Measurements from ENCODE around the gene RIPOR3. TPM values are rescaled to one million over a fixed set of nuclear protein-coding genes. Genes with fewer than 3 reads are reported as not detected.
A peak's percentile ranks its signal among the peaks of the same experiment; 100 is the strongest.

RIPOR3 gene
- total and polyA plus RNA-seq, 9 of the 15 experiments (the other 6 are each of a cell fraction or from before 2014, with no cell fraction given): 3.3 to 62.7 (median 21.4) TPM

DNA sequence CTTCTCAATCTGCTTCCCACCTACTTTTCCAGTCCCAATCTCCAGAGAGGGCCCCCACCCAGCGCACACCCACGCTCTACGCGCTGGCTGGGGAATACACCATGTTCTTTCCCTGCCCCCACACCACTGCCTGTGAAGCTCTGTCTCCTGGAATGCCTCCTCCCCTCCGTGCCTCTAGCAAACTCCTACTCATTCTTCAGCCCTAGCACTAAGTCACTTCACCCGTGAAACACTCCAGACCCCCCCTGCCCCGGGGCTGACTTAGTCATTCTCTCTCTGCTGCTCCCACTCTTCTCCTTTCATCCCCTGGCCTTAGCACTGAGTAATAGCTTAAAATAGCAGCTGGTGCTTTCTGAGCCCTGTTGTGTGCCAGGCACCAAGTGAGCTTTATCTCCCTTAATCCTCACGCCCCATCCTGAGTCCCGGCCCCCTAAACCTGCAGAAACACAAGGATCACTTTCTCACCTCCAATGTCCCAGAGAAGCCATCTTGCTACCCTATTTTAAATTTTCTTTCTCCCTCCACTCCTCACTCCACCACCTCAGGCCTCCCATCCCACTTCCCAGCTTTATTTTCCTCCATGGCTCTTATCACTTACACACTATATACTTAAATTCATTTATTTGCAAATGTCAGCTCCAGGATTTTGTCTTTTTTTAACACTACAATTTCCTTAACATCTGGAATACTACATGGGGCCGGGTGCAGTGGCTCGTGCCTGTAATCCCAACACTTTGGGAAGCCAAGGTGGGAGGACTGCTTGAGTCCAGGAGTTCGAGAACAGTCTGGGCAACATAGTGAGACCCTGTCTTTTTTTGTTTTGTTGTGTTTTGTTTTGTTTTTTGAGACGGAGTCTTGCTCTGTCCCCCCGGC is 33.7 kb upstream of the RIPOR3 start (continued):
- TF ChIP-seq CBX5 (IDR thresholded peaks at IDR 0.05; ENCODE audit: borderline replicate concordance, low read depth): no peak
- no peak for TF ChIP-seq SREBF2 (CRISPR knock-in tag; IDR thresholded peaks at IDR 0.05)
- no peak for TF ChIP-seq ZNF253 (CRISPR knock-in tag; conservative IDR thresholded peaks at IDR 0.05)
- TF ChIP-seq ZNF311 (CRISPR knock-in tag; IDR thresholded peaks at IDR 0.05): no peak
- TF ChIP-seq, protein P1, sequence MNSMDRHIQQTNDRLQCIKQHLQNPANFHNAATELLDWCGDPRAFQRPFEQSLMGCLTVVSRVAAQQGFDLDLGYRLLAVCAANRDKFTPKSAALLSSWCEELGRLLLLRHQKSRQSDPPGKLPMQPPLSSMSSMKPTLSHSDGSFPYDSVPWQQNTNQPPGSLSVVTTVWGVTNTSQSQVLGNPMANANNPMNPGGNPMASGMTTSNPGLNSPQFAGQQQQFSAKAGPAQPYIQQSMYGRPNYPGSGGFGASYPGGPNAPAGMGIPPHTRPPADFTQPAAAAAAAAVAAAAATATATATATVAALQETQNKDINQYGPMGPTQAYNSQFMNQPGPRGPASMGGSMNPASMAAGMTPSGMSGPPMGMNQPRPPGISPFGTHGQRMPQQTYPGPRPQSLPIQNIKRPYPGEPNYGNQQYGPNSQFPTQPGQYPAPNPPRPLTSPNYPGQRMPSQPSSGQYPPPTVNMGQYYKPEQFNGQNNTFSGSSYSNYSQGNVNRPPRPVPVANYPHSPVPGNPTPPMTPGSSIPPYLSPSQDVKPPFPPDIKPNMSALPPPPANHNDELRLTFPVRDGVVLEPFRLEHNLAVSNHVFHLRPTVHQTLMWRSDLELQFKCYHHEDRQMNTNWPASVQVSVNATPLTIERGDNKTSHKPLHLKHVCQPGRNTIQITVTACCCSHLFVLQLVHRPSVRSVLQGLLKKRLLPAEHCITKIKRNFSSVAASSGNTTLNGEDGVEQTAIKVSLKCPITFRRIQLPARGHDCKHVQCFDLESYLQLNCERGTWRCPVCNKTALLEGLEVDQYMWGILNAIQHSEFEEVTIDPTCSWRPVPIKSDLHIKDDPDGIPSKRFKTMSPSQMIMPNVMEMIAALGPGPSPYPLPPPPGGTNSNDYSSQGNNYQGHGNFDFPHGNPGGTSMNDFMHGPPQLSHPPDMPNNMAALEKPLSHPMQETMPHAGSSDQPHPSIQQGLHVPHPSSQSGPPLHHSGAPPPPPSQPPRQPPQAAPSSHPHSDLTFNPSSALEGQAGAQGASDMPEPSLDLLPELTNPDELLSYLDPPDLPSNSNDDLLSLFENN (IDR thresholded peaks at IDR 0.05; ENCODE audit: low read depth in 2 of 2, low read length in 2 of 2): 0 out of 4 replicates have a peak, but pooled peaks of 1 of the 2 experiments have one; percentile 22
- TF ChIP-seq ZNF583 (CRISPR knock-in tag; IDR thresholded peaks at IDR 0.05): no peak
- no peak for TF ChIP-seq RBFOX2 (IDR thresholded peaks at IDR 0.05; ENCODE audit: low read depth, low read length)
- no peak for TF ChIP-seq ZNF124 (CRISPR knock-in tag; IDR thresholded peaks at IDR 0.05)
- peak; percentile 9; the same call in 1 of the 2 replicates for TF ChIP-seq L3MBTL2 (IDR thresholded peaks at IDR 0.05)
- TF ChIP-seq ATF7 (IDR thresholded peaks at IDR 0.05): peak; percentile 34; the same call in 1 of the 2 replicates
- no peak for TF ChIP-seq SRSF9 (IDR thresholded peaks at IDR 0.05; ENCODE audit: borderline replicate concordance, low read depth, low read length)
- TF ChIP-seq RCOR1 (IDR thresholded peaks at IDR 0.05; ENCODE audit: borderline replicate concordance in 1 of 2, low read depth in 2 of 2, low read length in 2 of 2): peak in 1 of 2 experiments; percentile 73; a peak in 1 of 4 replicates
- TF ChIP-seq, protein P2, sequence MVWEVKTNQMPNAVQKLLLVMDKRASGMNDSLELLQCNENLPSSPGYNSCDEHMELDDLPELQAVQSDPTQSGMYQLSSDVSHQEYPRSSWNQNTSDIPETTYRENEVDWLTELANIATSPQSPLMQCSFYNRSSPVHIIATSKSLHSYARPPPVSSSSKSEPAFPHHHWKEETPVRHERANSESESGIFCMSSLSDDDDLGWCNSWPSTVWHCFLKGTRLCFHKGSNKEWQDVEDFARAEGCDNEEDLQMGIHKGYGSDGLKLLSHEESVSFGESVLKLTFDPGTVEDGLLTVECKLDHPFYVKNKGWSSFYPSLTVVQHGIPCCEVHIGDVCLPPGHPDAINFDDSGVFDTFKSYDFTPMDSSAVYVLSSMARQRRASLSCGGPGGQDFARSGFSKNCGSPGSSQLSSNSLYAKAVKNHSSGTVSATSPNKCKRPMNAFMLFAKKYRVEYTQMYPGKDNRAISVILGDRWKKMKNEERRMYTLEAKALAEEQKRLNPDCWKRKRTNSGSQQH (CRISPR knock-in tag; IDR thresholded peaks at IDR 0.05): no peak
- TF ChIP-seq, protein P3, sequence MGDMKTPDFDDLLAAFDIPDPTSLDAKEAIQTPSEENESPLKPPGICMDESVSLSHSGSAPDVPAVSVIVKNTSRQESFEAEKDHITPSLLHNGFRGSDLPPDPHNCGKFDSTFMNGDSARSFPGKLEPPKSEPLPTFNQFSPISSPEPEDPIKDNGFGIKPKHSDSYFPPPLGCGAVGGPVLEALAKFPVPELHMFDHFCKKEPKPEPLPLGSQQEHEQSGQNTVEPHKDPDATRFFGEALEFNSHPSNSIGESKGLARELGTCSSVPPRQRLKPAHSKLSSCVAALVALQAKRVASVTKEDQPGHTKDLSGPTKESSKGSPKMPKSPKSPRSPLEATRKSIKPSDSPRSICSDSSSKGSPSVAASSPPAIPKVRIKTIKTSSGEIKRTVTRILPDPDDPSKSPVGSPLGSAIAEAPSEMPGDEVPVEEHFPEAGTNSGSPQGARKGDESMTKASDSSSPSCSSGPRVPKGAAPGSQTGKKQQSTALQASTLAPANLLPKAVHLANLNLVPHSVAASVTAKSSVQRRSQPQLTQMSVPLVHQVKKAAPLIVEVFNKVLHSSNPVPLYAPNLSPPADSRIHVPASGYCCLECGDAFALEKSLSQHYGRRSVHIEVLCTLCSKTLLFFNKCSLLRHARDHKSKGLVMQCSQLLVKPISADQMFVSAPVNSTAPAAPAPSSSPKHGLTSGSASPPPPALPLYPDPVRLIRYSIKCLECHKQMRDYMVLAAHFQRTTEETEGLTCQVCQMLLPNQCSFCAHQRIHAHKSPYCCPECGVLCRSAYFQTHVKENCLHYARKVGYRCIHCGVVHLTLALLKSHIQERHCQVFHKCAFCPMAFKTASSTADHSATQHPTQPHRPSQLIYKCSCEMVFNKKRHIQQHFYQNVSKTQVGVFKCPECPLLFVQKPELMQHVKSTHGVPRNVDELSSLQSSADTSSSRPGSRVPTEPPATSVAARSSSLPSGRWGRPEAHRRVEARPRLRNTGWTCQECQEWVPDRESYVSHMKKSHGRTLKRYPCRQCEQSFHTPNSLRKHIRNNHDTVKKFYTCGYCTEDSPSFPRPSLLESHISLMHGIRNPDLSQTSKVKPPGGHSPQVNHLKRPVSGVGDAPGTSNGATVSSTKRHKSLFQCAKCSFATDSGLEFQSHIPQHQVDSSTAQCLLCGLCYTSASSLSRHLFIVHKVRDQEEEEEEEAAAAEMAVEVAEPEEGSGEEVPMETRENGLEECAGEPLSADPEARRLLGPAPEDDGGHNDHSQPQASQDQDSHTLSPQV (IDR thresholded peaks at IDR 0.05): peak; percentile 59
- no peak for TF ChIP-seq CAMTA2 (CRISPR knock-in tag; conservative IDR thresholded peaks at IDR 0.05)
- no peak for TF ChIP-seq DMBX1 (CRISPR knock-in tag; IDR thresholded peaks at IDR 0.05; ENCODE audit: borderline replicate concordance)
- TF ChIP-seq HEY1 (CRISPR knock-in tag; IDR thresholded peaks at IDR 0.05; ENCODE audit: borderline replicate concordance): no peak
- no peak for TF ChIP-seq C11orf30 (IDR thresholded peaks at IDR 0.05; ENCODE audit: low read depth)
- peak; percentile 47 to 54; a peak in 2 of 4 replicates for TF ChIP-seq ARNT (IDR thresholded peaks at IDR 0.05)

Data from K562 (cell line).